Hepatocyte (in vitro differentiated cells): ENCODE data around the gene BLM.

ENCODE experiments used
- CTCF ChIP-seq: fragments of 200-600 bp; sonication (generic); IDR thresholded peaks from 2 replicates; pipeline ENCODE4 v1.5.1; 2016; ENCODE audit warnings: antibody characterized with exemption, mild to moderate bottlenecking; ENCODE audit not compliant: poor library complexity
- EZH2 ChIP-seq: fragments of 200-600 bp; sonication (generic); IDR thresholded peaks from 2 replicates; pipeline ENCODE4 v1.6.1; 2016; ENCODE audit warnings: antibody characterized with exemption, mild to moderate bottlenecking, borderline replicate concordance

DNA sequence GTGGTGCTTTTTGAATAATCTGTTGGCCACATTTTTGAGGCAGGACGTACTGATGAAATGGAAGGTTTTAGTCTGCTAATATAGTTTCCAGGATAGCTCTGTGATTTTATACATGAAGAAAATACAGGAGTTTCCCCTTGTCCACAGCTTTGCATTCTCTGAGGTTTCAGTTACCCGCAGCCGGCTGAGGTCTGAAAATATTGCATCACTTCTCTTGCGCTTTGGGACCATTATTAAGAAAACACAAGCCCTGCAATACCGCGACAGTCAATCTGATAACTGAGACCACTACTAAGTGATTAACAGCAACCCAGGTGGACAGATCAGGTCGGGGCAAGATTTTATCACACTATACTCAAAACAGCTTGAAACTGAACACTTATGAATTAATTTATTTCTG is 33.0 kb downstream of the BLM start:
- TF ChIP-seq CTCF (no peak), EZH2 (no peak)
